ENCODE data around the gene ASCC3. TPM values are rescaled to one million over a fixed set of nuclear protein-coding genes. Genes with fewer than 3 reads are reported as not detected.

Gene ASCC3
- total RNA-seq, 1 experiment from 2014 or later: 40.5 TPM

DNA sequence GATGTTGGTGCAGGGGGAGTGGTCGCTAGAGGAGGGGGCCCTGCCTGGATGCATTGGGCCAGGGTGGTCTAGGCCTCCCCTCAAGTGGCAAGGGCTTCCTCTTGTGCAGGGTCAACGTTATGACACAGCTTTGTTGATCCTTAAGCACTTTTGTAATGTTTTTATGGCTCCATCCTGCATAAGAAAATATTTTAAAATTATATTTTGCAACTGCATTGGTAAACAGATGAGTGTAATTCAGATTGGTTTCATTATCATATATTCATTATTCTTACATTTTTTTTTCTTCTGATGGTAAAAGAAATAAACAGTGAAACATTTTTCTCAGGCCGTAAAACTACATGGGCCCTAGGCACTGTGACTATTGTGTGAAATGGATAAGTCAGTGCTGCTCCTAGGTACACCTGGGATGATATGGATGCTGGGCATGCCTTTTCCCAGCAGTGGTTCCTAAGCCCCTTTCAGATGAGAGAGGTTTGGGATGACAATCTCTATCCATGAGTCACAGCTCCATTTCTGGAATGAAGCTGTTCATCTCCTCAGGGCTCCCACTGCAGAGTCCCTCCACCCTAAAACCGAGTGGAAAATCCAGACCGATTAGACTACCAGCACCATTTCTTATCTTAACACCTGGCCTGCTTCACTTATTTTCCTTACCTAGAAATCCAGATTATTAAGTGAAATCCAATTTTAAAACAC is 410.6 kb downstream of the ASCC3 start (continued):
- TF ChIP-seq CTCF (IDR thresholded peaks at IDR 0.05 in 2 of 3, conservative IDR thresholded peaks at IDR 0.05 in 1 of 3; ENCODE audit: borderline replicate concordance in 1 of 3, insufficient read depth in 1 of 3, low read depth in 2 of 3, low read length in 2 of 3): no peak
- TF ChIP-seq POLR2AphosphoS5 (IDR thresholded peaks at IDR 0.05; ENCODE audit: low read depth, low read length): no peak
- no peak for TF ChIP-seq JUND (IDR thresholded peaks at IDR 0.05)

GRCh38 chr6:100469101-100469859 is 411.8 kb downstream of the ASCC3 start:
- POLR2A ChIA-PET: no interaction called here
- no peaks in the 10 kb centered on the region for H3K9me3 ChIP-seq (ENCODE audit: control insufficient read depth in 1 of 2, insufficient read depth in 1 of 2, low read depth in 1 of 2, low read length in 2 of 2)
- H3K4me2 ChIP-seq (ENCODE audit: low read length): no peak overlapping the region
- H3K4me1 ChIP-seq (ENCODE audit: control insufficient read depth in 1 of 2, insufficient read depth in 2 of 2, low read length in 2 of 2): peaks cover 0 to 7% of the 10 kb centered on the region in 2 experiments; a peak in 2 of 4 replicates
- no peak overlapping the region for H3K4me3 ChIP-seq (replicated peaks in 1 of 2; ENCODE audit: low read depth in 1 of 2, low read length in 2 of 2)
- intact Hi-C loops (cut with micrococcal nuclease): no loop called here
- RAD21 ChIA-PET (ENCODE audit: low non-redundant PET in 1 of 2, low total read pairs in 2 of 2, uncharacterized antibody in 2 of 2, unreplicated experiment in 2 of 2): no interaction called here
- H3K27ac ChIP-seq (ENCODE audit: low read depth, low read length): no peak overlapping the region
- H2AFZ ChIP-seq (ENCODE audit: low read depth, low read length, poor library complexity, severe bottlenecking): no peak overlapping the region
- H3K9ac ChIP-seq (ENCODE audit: low read length): no peak overlapping the region
- no peaks in the 10 kb centered on the region for H3K9me2 ChIP-seq (ENCODE audit: insufficient read depth)
- ATAC-seq (no peak), DNase-seq (ENCODE audit: low read depth, low spot score) (no peak)
- TF ChIP-seq SIN3A (IDR thresholded peaks at IDR 0.05; ENCODE audit: low read depth): no peak
- TF ChIP-seq EZH2 (IDR thresholded peaks at IDR 0.05): no peak
- TF ChIP-seq ELF1 (IDR thresholded peaks at IDR 0.05; ENCODE audit: borderline replicate concordance, low read depth): no peak
- no peak for TF ChIP-seq SRF (IDR thresholded peaks at IDR 0.05; ENCODE audit: low read depth)
- no peak for TF ChIP-seq ZNF274 (IDR thresholded peaks at IDR 0.05; ENCODE audit: low read depth, low read length)
- TF ChIP-seq, protein P1, sequence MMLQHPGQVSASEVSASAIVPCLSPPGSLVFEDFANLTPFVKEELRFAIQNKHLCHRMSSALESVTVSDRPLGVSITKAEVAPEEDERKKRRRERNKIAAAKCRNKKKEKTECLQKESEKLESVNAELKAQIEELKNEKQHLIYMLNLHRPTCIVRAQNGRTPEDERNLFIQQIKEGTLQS (IDR thresholded peaks at IDR 0.05): no peak
- TF ChIP-seq JUND (IDR thresholded peaks at IDR 0.05): no peak
- no peak for TF ChIP-seq ZFX (IDR thresholded peaks at IDR 0.05)
- TF ChIP-seq FOSL1 (IDR thresholded peaks at IDR 0.05; ENCODE audit: low read depth): no peak
- no peak for TF ChIP-seq EGR1 (IDR thresholded peaks at IDR 0.05; ENCODE audit: low read depth)
- TF ChIP-seq TCF7L2 (IDR thresholded peaks at IDR 0.05; ENCODE audit: borderline replicate concordance, extremely low read depth, insufficient read depth, insufficient read length): no peak
- TF ChIP-seq POLR2A (IDR thresholded peaks at IDR 0.05; ENCODE audit: borderline replicate concordance, extremely low read depth, insufficient read depth, insufficient read length): no peak
- TF ChIP-seq SP1 (IDR thresholded peaks at IDR 0.05; ENCODE audit: low read depth): no peak
- TF ChIP-seq, protein P2, sequence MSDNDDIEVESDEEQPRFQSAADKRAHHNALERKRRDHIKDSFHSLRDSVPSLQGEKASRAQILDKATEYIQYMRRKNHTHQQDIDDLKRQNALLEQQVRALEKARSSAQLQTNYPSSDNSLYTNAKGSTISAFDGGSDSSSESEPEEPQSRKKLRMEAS (IDR thresholded peaks at IDR 0.05): no peak
- TF ChIP-seq YY1 (IDR thresholded peaks at IDR 0.05; ENCODE audit: extremely low read depth, insufficient replicate concordance, low read depth, low read length): no peak
- TF ChIP-seq POLR2AphosphoS5 (IDR thresholded peaks at IDR 0.05; ENCODE audit: low read depth, low read length): no peak
- H4K20me1 ChIP-seq (ENCODE audit: insufficient read depth): no peaks in the 10 kb centered on the region
- no peaks in the 10 kb centered on the region for H3K36me3 ChIP-seq (ENCODE audit: control insufficient read depth in 1 of 2, insufficient read depth in 2 of 2, low read length in 2 of 2)
- CTCF ChIA-PET: interaction anchor here (1.5 kb wide), 1 partner anchor 8 kb away, joined by 4 read pairs; no protein-coding TSS in a partner anchor
- no TSS peak for BruUV-seq (replicated peaks)
- no peaks in the 10 kb centered on the region for H3K79me2 ChIP-seq (ENCODE audit: insufficient read depth, low read length)
- no peaks in the 10 kb centered on the region for H3K27me3 ChIP-seq (ENCODE audit: insufficient read depth, low read length)

Data from HCT116 (cell line).